ENCODE data around the gene CD2BP2. TPM values are rescaled to one million over a fixed set of nuclear protein-coding genes. Genes with fewer than 3 reads are reported as not detected.

The CD2BP2 gene
- total and polyA plus RNA-seq, 9 of the 15 experiments (the other 6 are each of a cell fraction or from before 2014, with no cell fraction given): 3.9 to 51.1 (median 32.8) TPM

- TF ChIP-seq ZNF277 (CRISPR knock-in tag; IDR thresholded peaks at IDR 0.05; ENCODE audit: borderline replicate concordance) (no peak), VEZF1 (CRISPR knock-in tag; IDR thresholded peaks at IDR 0.05) (peak; percentile 75), MYBL2 (IDR thresholded peaks at IDR 0.05; ENCODE audit: low read depth) (no peak), MYBL2 (CRISPR knock-in tag; IDR thresholded peaks at IDR 0.05; ENCODE audit: borderline replicate concordance) (no peak), PTTG1 (tag; IDR thresholded peaks at IDR 0.05; ENCODE audit: low read depth) (no peak), NBN (IDR thresholded peaks at IDR 0.05; ENCODE audit: low read depth) (no peak), CHD2 (IDR thresholded peaks at IDR 0.05; ENCODE audit: low read depth, low read length) (peak; percentile 44; the same call in 1 of the 2 replicates), XRCC3 (IDR thresholded peaks at IDR 0.05) (no peak), CBFA2T2 (conservative IDR thresholded peaks at IDR 0.05) (0 out of 2 replicates have a peak, but pooled peaks have one; percentile 5), CREM (IDR thresholded peaks at IDR 0.05; ENCODE audit: low read depth) (peak; percentile 84), MAFG (tag; conservative IDR thresholded peaks at IDR 0.05) (no peak), ZNF584 (CRISPR knock-in tag; IDR thresholded peaks at IDR 0.05; ENCODE audit: low read depth) (peak; percentile 82), TBP (optimal IDR thresholded peaks at IDR 0.05; ENCODE audit: low read depth, low read length) (peak; percentile 74), ZBTB17 (CRISPR knock-in tag; IDR thresholded peaks at IDR 0.05) (no peak)
- TF ChIP-seq, protein P1, sequence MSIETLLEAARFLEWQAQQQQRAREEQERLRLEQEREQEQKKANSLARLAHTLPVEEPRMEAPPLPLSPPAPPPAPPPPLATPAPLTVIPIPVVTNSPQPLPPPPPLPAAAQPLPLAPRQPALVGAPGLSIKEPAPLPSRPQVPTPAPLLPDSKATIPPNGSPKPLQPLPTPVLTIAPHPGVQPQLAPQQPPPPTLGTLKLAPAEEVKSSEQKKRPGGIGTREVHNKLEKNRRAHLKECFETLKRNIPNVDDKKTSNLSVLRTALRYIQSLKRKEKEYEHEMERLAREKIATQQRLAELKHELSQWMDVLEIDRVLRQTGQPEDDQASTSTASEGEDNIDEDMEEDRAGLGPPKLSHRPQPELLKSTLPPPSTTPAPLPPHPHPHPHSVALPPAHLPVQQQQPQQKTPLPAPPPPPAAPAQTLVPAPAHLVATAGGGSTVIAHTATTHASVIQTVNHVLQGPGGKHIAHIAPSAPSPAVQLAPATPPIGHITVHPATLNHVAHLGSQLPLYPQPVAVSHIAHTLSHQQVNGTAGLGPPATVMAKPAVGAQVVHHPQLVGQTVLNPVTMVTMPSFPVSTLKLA (conservative IDR thresholded peaks at IDR 0.05): peak in 1 of 2 experiments; percentile 59; a peak in 2 of 4 replicates
- TF ChIP-seq, protein P2, sequence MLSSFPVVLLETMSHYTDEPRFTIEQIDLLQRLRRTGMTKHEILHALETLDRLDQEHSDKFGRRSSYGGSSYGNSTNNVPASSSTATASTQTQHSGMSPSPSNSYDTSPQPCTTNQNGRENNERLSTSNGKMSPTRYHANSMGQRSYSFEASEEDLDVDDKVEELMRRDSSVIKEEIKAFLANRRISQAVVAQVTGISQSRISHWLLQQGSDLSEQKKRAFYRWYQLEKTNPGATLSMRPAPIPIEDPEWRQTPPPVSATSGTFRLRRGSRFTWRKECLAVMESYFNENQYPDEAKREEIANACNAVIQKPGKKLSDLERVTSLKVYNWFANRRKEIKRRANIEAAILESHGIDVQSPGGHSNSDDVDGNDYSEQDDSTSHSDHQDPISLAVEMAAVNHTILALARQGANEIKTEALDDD (IDR thresholded peaks at IDR 0.05): peak; percentile 51; the same call in 1 of the 2 replicates
- TF ChIP-seq, protein P3, sequence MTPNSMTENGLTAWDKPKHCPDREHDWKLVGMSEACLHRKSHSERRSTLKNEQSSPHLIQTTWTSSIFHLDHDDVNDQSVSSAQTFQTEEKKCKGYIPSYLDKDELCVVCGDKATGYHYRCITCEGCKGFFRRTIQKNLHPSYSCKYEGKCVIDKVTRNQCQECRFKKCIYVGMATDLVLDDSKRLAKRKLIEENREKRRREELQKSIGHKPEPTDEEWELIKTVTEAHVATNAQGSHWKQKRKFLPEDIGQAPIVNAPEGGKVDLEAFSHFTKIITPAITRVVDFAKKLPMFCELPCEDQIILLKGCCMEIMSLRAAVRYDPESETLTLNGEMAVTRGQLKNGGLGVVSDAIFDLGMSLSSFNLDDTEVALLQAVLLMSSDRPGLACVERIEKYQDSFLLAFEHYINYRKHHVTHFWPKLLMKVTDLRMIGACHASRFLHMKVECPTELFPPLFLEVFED (CRISPR knock-in tag; conservative IDR thresholded peaks at IDR 0.05): no peak
Measured at GRCh38 chr16:30381291-30382041, 26.4 kb upstream of the CD2BP2 start (continued).
